H1 (cell line): Measurements from ENCODE around the gene GFRAL.

ENCODE experiments used
- CTCF ChIP-seq, 3 experiments: IDR thresholded peaks; 1 replicate in 2 of 3; 2 replicates in 1 of 3; pipeline versions ENCODE4 v1.5.1 to v1.6.1; 2011; ENCODE audit warnings: low read length in 3 of 3, mild to moderate bottlenecking in 3 of 3, inconsistent platforms in 2 of 3, low read depth in 1 of 3, moderate library complexity in 1 of 3; ENCODE audit not compliant: insufficient read depth in 1 of 3; ENCODE audit errors: control extremely low read depth in 1 of 3
- PHF8 ChIP-seq: fragments of 200-600 bp; sonication (generic); conservative IDR thresholded peaks from 2 replicates; pipeline ENCODE4 v1.7.1; 2012; ENCODE audit warnings: low read depth, mild to moderate bottlenecking, inconsistent platforms, low read length, moderate library complexity
- ZNF274 ChIP-seq: IDR thresholded peaks from 2 replicates; pipeline ENCODE4 v1.7.0; 2012; ENCODE audit warnings: low read length, borderline replicate concordance; ENCODE audit errors: extremely low read depth

- TF ChIP-seq PHF8 (no peak), ZNF274 (no peak), CTCF (IDR thresholded peaks at IDR 0.05; ENCODE audit: control extremely low read depth in 1 of 3, insufficient read depth in 1 of 3, low read depth in 1 of 3, low read length in 3 of 3) (no peak)
Observed at GRCh38 chr6:55399351-55399750, 72.1 kb downstream of the GFRAL start.
